ENCODE results near the gene PPIE.
"Not testable (repeated sequence)": the region's sequence is repeated elsewhere in the genome, so short reads cannot be mapped to it uniquely, and the experiment has no call there.

DNA sequence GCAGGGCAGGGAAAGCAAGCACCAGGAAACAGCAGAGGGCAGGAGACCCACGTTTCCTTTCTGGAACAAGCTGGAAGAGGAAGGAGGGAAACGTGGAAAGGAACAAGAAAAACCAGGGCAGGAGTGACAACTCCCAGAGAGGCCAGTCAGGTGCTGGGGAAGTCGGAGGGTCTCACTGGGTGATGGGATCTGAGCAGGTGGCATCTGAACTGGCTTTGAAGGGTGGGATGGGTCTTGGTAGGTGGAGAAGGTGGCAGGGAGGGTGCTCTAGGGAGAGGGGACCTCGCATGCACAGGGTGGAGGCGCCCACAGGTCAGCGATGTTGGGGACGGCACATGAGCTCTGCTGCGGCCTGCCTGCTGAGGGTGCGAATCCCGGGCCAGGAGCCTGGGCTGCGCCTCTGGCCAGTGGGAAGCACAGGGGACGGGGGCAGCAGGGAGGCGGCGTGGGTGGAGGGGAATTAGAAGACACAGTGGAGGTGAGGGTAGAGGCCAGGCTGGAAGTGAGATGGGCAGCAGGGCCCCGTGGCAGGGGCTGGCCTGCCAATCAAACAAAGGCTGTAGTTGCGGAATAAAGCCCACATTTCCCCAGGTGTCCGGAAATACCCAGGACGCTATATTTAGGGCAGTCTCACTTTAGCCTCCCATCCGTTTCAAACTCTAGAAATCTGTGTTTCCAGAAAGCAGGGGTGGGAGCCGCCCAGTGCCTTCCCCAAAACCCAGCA is 37.2 kb downstream of the PPIE start:
- TF ChIP-seq EZH2phosphoT487 (conservative IDR thresholded peaks at IDR 0.05; ENCODE audit: low read length) = not testable (repeated sequence)
- TF ChIP-seq, protein P1, sequence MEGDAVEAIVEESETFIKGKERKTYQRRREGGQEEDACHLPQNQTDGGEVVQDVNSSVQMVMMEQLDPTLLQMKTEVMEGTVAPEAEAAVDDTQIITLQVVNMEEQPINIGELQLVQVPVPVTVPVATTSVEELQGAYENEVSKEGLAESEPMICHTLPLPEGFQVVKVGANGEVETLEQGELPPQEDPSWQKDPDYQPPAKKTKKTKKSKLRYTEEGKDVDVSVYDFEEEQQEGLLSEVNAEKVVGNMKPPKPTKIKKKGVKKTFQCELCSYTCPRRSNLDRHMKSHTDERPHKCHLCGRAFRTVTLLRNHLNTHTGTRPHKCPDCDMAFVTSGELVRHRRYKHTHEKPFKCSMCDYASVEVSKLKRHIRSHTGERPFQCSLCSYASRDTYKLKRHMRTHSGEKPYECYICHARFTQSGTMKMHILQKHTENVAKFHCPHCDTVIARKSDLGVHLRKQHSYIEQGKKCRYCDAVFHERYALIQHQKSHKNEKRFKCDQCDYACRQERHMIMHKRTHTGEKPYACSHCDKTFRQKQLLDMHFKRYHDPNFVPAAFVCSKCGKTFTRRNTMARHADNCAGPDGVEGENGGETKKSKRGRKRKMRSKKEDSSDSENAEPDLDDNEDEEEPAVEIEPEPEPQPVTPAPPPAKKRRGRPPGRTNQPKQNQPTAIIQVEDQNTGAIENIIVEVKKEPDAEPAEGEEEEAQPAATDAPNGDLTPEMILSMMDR (IDR thresholded peaks at IDR 0.05; ENCODE audit: insufficient read depth, low read length, poor library complexity, severe bottlenecking) = not testable (repeated sequence)
